ENCODE results near the gene OR10V1.

Gene OR10V1

GRCh38 chr11:59708537-59708936 lies 5.1 kb downstream of the OR10V1 start (continued):
- no peak for TF ChIP-seq ZNF776 (tag by site-specific recombination; IDR thresholded peaks at IDR 0.05; ENCODE audit: borderline replicate concordance)
- TF ChIP-seq ZNF843 (tag by site-specific recombination; IDR thresholded peaks at IDR 0.05): no peak
- TF ChIP-seq ZNF132 (tag by site-specific recombination; IDR thresholded peaks at IDR 0.05; ENCODE audit: borderline replicate concordance): no peak
- TF ChIP-seq ZNF530 (tag by site-specific recombination; IDR thresholded peaks at IDR 0.05; ENCODE audit: low read depth): no peak
- TF ChIP-seq SP3 (tag by site-specific recombination; IDR thresholded peaks at IDR 0.05): no peak
- TF ChIP-seq ZNF274 (IDR thresholded peaks at IDR 0.05; ENCODE audit: low read length): no peak
- no peak for TF ChIP-seq ZNF274 (tag by site-specific recombination; IDR thresholded peaks at IDR 0.05; ENCODE audit: borderline replicate concordance)
- TF ChIP-seq SCRT1 (tag by site-specific recombination; IDR thresholded peaks at IDR 0.05; ENCODE audit: borderline replicate concordance): no peak
- no peak for TF ChIP-seq ZNF791 (tag by site-specific recombination; IDR thresholded peaks at IDR 0.05)
- no peak for TF ChIP-seq ZNF585B (tag by site-specific recombination; IDR thresholded peaks at IDR 0.05)
- no peak for TF ChIP-seq IKZF3 (tag by site-specific recombination; IDR thresholded peaks at IDR 0.05)
- TF ChIP-seq, protein P1, sequence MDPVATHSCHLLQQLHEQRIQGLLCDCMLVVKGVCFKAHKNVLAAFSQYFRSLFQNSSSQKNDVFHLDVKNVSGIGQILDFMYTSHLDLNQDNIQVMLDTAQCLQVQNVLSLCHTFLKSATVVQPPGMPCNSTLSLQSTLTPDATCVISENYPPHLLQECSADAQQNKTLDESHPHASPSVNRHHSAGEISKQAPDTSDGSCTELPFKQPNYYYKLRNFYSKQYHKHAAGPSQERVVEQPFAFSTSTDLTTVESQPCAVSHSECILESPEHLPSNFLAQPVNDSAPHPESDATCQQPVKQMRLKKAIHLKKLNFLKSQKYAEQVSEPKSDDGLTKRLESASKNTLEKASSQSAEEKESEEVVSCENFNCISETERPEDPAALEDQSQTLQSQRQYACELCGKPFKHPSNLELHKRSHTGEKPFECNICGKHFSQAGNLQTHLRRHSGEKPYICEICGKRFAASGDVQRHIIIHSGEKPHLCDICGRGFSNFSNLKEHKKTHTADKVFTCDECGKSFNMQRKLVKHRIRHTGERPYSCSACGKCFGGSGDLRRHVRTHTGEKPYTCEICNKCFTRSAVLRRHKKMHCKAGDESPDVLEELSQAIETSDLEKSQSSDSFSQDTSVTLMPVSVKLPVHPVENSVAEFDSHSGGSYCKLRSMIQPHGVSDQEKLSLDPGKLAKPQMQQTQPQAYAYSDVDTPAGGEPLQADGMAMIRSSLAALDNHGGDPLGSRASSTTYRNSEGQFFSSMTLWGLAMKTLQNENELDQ (tag by site-specific recombination; IDR thresholded peaks at IDR 0.05; ENCODE audit: low read depth): no peak

GRCh38 chr11:59707371-59707770 lies 6.3 kb downstream of the OR10V1 start:
- ChIA-PET CTCF (no interaction called here), POLR2A (no interaction called here)
- Histone ChIP-seq H3K27ac (ENCODE audit: extremely low read depth, low read depth, low read length) (no peak overlapping the region), H3K4me1 (ENCODE audit: control insufficient read depth, insufficient read depth, low read length) (no peaks in the 10 kb centered on the region), H3K4me3 (ENCODE audit: low read depth, low read length) (no peak overlapping the region), H3K9me3 (ENCODE audit: control insufficient read depth, insufficient read depth, low read depth, low read length) (no peaks in the 10 kb centered on the region), H3K36me3 (ENCODE audit: control insufficient read depth in 2 of 2, insufficient read depth in 1 of 2, low read length in 2 of 2) (no peaks in the 10 kb centered on the region)
- TF ChIP-seq ZNF18 (tag by site-specific recombination; IDR thresholded peaks at IDR 0.05) (no peak), ZBTB48 (tag by site-specific recombination; IDR thresholded peaks at IDR 0.05) (no peak), GLI2 (tag by site-specific recombination; IDR thresholded peaks at IDR 0.05; ENCODE audit: borderline replicate concordance, low read depth) (no peak), PBX3 (CRISPR knock-in tag; IDR thresholded peaks at IDR 0.05) (no peak), HOXA7 (CRISPR knock-in tag; IDR thresholded peaks at IDR 0.05; ENCODE audit: borderline replicate concordance) (no peak), ZNF155 (tag by site-specific recombination; IDR thresholded peaks at IDR 0.05) (no peak), ZNF416 (tag by site-specific recombination; IDR thresholded peaks at IDR 0.05) (no peak), SALL2 (tag by site-specific recombination; IDR thresholded peaks at IDR 0.05; ENCODE audit: borderline replicate concordance) (no peak), ZNF571 (tag by site-specific recombination; IDR thresholded peaks at IDR 0.05) (no peak), GLIS2 (tag by site-specific recombination; IDR thresholded peaks at IDR 0.05) (no peak), HIC1 (tag by site-specific recombination; IDR thresholded peaks at IDR 0.05) (no peak), ZNF274 (IDR thresholded peaks at IDR 0.05; ENCODE audit: low read length) (no peak), ZNF274 (tag by site-specific recombination; IDR thresholded peaks at IDR 0.05; ENCODE audit: borderline replicate concordance) (no peak), ZNF791 (tag by site-specific recombination; IDR thresholded peaks at IDR 0.05) (no peak), ZNF623 (tag by site-specific recombination; IDR thresholded peaks at IDR 0.05) (no peak), ZNF600 (tag by site-specific recombination; IDR thresholded peaks at IDR 0.05) (no peak), ZNF660 (tag by site-specific recombination; IDR thresholded peaks at IDR 0.05) (no peak), ZNF23 (tag by site-specific recombination; IDR thresholded peaks at IDR 0.05; ENCODE audit: borderline replicate concordance) (no peak), ZNF169 (tag by site-specific recombination; IDR thresholded peaks at IDR 0.05) (no peak), ZNF658 (tag by site-specific recombination; IDR thresholded peaks at IDR 0.05) (no peak), SP3 (tag by site-specific recombination; IDR thresholded peaks at IDR 0.05) (no peak)
